Measurements from ENCODE around the gene ZC3H7B. TPM values are rescaled to one million over a fixed set of nuclear protein-coding genes. Genes with fewer than 3 reads are reported as not detected.

ZC3H7B gene
- total RNA-seq, 1 experiment from 2014 or later, result 62.7 TPM

DNA sequence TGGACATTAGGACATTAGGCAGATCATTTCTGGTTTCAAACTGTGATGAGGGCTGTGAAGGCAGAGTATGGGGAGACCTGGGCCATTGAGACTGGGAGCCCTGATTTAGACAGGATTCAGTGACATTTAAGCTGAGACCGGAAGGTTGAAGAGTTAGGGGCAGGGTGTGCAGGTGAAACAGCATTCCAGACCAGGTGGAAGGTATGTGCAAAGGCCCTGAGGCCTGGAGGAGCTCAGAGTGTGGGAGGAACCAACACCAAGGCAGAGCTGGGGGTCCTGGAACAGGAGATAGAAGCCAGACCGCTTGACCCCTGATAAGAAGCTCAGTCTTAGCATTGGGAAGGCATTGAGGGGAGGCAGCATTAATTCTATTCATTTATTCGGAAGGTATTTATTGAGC lies 32.5 kb downstream of the ZC3H7B start:
- TF ChIP-seq, protein P1, sequence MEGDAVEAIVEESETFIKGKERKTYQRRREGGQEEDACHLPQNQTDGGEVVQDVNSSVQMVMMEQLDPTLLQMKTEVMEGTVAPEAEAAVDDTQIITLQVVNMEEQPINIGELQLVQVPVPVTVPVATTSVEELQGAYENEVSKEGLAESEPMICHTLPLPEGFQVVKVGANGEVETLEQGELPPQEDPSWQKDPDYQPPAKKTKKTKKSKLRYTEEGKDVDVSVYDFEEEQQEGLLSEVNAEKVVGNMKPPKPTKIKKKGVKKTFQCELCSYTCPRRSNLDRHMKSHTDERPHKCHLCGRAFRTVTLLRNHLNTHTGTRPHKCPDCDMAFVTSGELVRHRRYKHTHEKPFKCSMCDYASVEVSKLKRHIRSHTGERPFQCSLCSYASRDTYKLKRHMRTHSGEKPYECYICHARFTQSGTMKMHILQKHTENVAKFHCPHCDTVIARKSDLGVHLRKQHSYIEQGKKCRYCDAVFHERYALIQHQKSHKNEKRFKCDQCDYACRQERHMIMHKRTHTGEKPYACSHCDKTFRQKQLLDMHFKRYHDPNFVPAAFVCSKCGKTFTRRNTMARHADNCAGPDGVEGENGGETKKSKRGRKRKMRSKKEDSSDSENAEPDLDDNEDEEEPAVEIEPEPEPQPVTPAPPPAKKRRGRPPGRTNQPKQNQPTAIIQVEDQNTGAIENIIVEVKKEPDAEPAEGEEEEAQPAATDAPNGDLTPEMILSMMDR (conservative IDR thresholded peaks at IDR 0.05), result no peak
- TF ChIP-seq EZH2 (IDR thresholded peaks at IDR 0.05; ENCODE audit: low read depth), result no peak
- no peak overlapping the region for H3K27ac ChIP-seq
- ChIA-PET POLR2A (ENCODE audit: unreplicated experiment) (no interaction called here), CTCF (interaction anchor here (0.6 kb wide), 1 partner anchor 256 kb away, joined by 14 read pairs; the partner anchor contains the start of gene PMM1)
- peaks cover 4% of the 10 kb centered on the region; the same call in 1 of the 2 replicates for H4K20me1 ChIP-seq (ENCODE audit: insufficient read depth)
- no peak overlapping the region for H2AFZ ChIP-seq
- no peaks in the 10 kb centered on the region for H3K4me1 ChIP-seq (replicated peaks; ENCODE audit: insufficient read depth)
- H3K9me3 ChIP-seq (ENCODE audit: insufficient read depth, low read depth), result no peaks in the 10 kb centered on the region
- no peaks in the 10 kb centered on the region for H3K27me3 ChIP-seq (ENCODE audit: insufficient read depth, low read depth)
- H3K36me3 ChIP-seq (ENCODE audit: low read depth), result 0 out of 2 replicates have a peak, but pooled peaks cover 5% of the 10 kb centered on the region
- intact Hi-C loops (cut with micrococcal nuclease; ENCODE audit: unreplicated experiment), result no loop called here
- no peaks in the 10 kb centered on the region for H3K79me2 ChIP-seq (ENCODE audit: low read depth)
- DNase-seq, result no peak
- BruUV-seq (replicated peaks), result no TSS peak
- no peaks in the 10 kb centered on the region for H3K9me2 ChIP-seq (ENCODE audit: insufficient read depth)
- H3F3A ChIP-seq (ENCODE audit: insufficient read depth, low read depth), result no peaks in the 10 kb centered on the region; the same call in 1 of the 2 replicates
- H3K4me3 ChIP-seq, result no peak overlapping the region
- H3K4me2 ChIP-seq, result no peak overlapping the region

GRCh38 chr22:41334215-41334614 lies 32.9 kb downstream of the ZC3H7B start:
- H2AFZ ChIP-seq, result no peak overlapping the region
- H3F3A ChIP-seq (ENCODE audit: insufficient read depth, low read depth), result no peaks in the 10 kb centered on the region; the same call in 1 of the 2 replicates
- no peak for DNase-seq
- peaks cover 4% of the 10 kb centered on the region; the same call in 1 of the 2 replicates for H4K20me1 ChIP-seq (ENCODE audit: insufficient read depth)
- H3K27me3 ChIP-seq (ENCODE audit: insufficient read depth, low read depth), result no peaks in the 10 kb centered on the region
- CTCF ChIA-PET, result interaction anchor here (0.6 kb wide), 1 partner anchor 255 kb away, joined by 14 read pairs; the partner anchor contains the start of gene PMM1
- intact Hi-C loops (cut with micrococcal nuclease; ENCODE audit: unreplicated experiment), result no loop called here
- no peaks in the 10 kb centered on the region for H3K9me3 ChIP-seq (ENCODE audit: insufficient read depth, low read depth)
- no peak for TF ChIP-seq EZH2 (IDR thresholded peaks at IDR 0.05; ENCODE audit: low read depth)
- TF ChIP-seq, protein P1 (conservative IDR thresholded peaks at IDR 0.05), result no peak
- H3K9me2 ChIP-seq (ENCODE audit: insufficient read depth), result no peaks in the 10 kb centered on the region
- H3K4me1 ChIP-seq (replicated peaks; ENCODE audit: insufficient read depth), result no peaks in the 10 kb centered on the region
- no peak overlapping the region for H3K27ac ChIP-seq
- H3K4me3 ChIP-seq, result no peak overlapping the region
- H3K4me2 ChIP-seq, result no peak overlapping the region
- no peaks in the 10 kb centered on the region for H3K79me2 ChIP-seq (ENCODE audit: low read depth)
- POLR2A ChIA-PET (ENCODE audit: unreplicated experiment), result no interaction called here
- H3K36me3 ChIP-seq (ENCODE audit: low read depth), result 0 out of 2 replicates have a peak, but pooled peaks cover 5% of the 10 kb centered on the region
- BruUV-seq (replicated peaks), result no TSS peak

DNA sequence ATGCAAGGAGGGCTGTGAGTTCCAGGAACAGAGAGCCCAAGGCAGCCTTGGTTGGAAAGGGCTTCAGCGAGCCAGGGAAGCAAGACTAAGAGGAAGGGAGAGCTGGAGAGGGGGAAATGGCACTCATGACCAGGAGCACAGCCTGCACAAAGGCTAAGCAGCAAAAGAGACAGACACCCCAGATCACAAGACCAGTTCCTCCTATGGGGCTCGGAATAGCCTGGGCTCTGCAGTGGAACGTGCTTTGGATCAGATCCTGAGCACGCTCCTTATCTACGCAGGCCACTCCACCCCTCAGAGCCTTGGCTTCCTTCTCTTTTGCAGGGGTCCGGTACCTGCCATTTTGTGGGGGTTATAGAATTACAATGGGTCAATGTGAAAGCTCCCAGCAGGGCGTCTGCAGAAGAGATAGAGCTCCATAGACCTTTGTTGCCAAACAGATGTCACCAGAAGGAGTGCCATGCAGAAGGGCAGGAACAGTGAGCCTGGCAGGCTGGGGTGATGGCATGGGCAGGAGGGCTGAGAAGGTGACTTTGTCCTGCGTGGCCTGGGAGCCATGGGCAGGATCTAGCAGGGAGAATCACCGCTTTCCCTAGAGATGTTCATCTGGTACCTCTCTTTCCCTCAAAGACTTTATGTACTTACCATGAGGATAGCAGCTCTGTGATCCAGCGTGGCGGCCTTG lies 33.8 kb downstream of the ZC3H7B start:
- H3K4me1 ChIP-seq (replicated peaks; ENCODE audit: insufficient read depth), result no peaks in the 10 kb centered on the region
- 0 out of 2 replicates have a peak, but pooled peaks cover 5% of the 10 kb centered on the region for H3K36me3 ChIP-seq (ENCODE audit: low read depth)
- H3K27me3 ChIP-seq (ENCODE audit: insufficient read depth, low read depth), result no peaks in the 10 kb centered on the region
- no peaks in the 10 kb centered on the region; the same call in 1 of the 2 replicates for H3F3A ChIP-seq (ENCODE audit: insufficient read depth, low read depth)
- no peak overlapping the region for H3K4me3 ChIP-seq
- H4K20me1 ChIP-seq (ENCODE audit: insufficient read depth), result peaks cover 4% of the 10 kb centered on the region; the same call in 1 of the 2 replicates
- no TSS peak for BruUV-seq (replicated peaks)
- H3K79me2 ChIP-seq (ENCODE audit: low read depth), result no peaks in the 10 kb centered on the region
- no peak overlapping the region for H2AFZ ChIP-seq
- intact Hi-C loops (cut with micrococcal nuclease; ENCODE audit: unreplicated experiment), result no loop called here
- TF ChIP-seq, protein P1 (conservative IDR thresholded peaks at IDR 0.05), result no peak
- TF ChIP-seq EZH2 (IDR thresholded peaks at IDR 0.05; ENCODE audit: low read depth), result no peak
- POLR2A ChIA-PET (ENCODE audit: unreplicated experiment), result no interaction called here
- no peak overlapping the region for H3K27ac ChIP-seq
- H3K4me2 ChIP-seq, result no peak overlapping the region
- DNase-seq, result no peak
- no peaks in the 10 kb centered on the region for H3K9me3 ChIP-seq (ENCODE audit: insufficient read depth, low read depth)
- CTCF ChIA-PET, result no interaction called here
- no peaks in the 10 kb centered on the region for H3K9me2 ChIP-seq (ENCODE audit: insufficient read depth)

Measured in PC-9 (cell line).